NCI-H82 (cell line): ENCODE measurements around the gene TCF7L2.

Source experiments
- DNase-seq: peaks from one replicate; lab custom pipeline; 2025; lab: John Stamatoyannopoulos, UW

Gene TCF7L2

GRCh38 chr10:113095419-113096127, 145.5 kb downstream of the TCF7L2 start:
- no peak for DNase-seq

- no peak for DNase-seq
These were observed 146.3 kb downstream of the TCF7L2 start for GRCh38 chr10:113096128-113096996.

GRCh38 chr10:113097036-113097435, 147.0 kb downstream of the TCF7L2 start:
- DNase-seq, result no peak

GRCh38 chr10:113099431-113100183, 149.6 kb downstream of the TCF7L2 start:
- DNase-seq, result peak; percentile 65

GRCh38 chr10:113100281-113100680, 150.2 kb downstream of the TCF7L2 start:
- no peak for DNase-seq

GRCh38 chr10:113103131-113103840, 153.2 kb downstream of the TCF7L2 start:
- no peak for DNase-seq

- peak; percentile 69 for DNase-seq
These were observed 154.0 kb downstream of the TCF7L2 start for GRCh38 chr10:113104047-113104446.

- peak; percentile 30 for DNase-seq
These were observed 158.3 kb downstream of the TCF7L2 start for GRCh38 chr10:113108194-113108835.

GRCh38 chr10:113108948-113109347, 158.9 kb downstream of the TCF7L2 start:
- DNase-seq, result no peak

GRCh38 chr10:113109482-113109881, 159.4 kb downstream of the TCF7L2 start:
- peak; percentile 7 for DNase-seq

GRCh38 chr10:113111260-113111659, 161.2 kb downstream of the TCF7L2 start:
- no peak for DNase-seq

- DNase-seq, result no peak
These were observed 162.1 kb downstream of the TCF7L2 start for GRCh38 chr10:113111900-113112853.

- no peak for DNase-seq
These were observed 163.2 kb downstream of the TCF7L2 start for GRCh38 chr10:113113241-113113640.

GRCh38 chr10:113113918-113114317, 163.9 kb downstream of the TCF7L2 start:
- no peak for DNase-seq

GRCh38 chr10:113115556-113115955, 165.5 kb downstream of the TCF7L2 start:
- DNase-seq, result no peak

- DNase-seq, result no peak
These were observed 168.8 kb downstream of the TCF7L2 start for GRCh38 chr10:113118882-113119281.

- no peak for DNase-seq
These were observed 169.8 kb downstream of the TCF7L2 start for GRCh38 chr10:113119801-113120200.

- DNase-seq, result no peak
These were observed 171.1 kb downstream of the TCF7L2 start for GRCh38 chr10:113121153-113121552.

- no peak for DNase-seq
These were observed 172.9 kb downstream of the TCF7L2 start for GRCh38 chr10:113122947-113123346.

- no peak for DNase-seq
These were observed 174.7 kb downstream of the TCF7L2 start for GRCh38 chr10:113124724-113125123.
